Esophagus squamous epithelium (tissue), 4 donors: Measurements from ENCODE around the gene ZRSR2.

Experiments used
- CTCF ChIP-seq, 6 experiments: fragments of 450-650 bp in 4 of 6; fragments of 200-600 bp in 2 of 6; sonication (generic) in 2 of 6; IDR thresholded peaks; one replicate each; pipeline ENCODE4 v1.5.1; 2016 to 2019; ENCODE audit warnings: antibody characterized with exemption in 6 of 6, mild to moderate bottlenecking in 4 of 6, moderate library complexity in 4 of 6
- POLR2A ChIP-seq, 4 donors: fragments of 450-650 bp; IDR thresholded peaks; one replicate each; pipeline ENCODE4 v1.6.1; 2017; ENCODE audit warnings: antibody characterized with exemption in 4 of 4, mild to moderate bottlenecking in 4 of 4, moderate library complexity in 3 of 4

DNA sequence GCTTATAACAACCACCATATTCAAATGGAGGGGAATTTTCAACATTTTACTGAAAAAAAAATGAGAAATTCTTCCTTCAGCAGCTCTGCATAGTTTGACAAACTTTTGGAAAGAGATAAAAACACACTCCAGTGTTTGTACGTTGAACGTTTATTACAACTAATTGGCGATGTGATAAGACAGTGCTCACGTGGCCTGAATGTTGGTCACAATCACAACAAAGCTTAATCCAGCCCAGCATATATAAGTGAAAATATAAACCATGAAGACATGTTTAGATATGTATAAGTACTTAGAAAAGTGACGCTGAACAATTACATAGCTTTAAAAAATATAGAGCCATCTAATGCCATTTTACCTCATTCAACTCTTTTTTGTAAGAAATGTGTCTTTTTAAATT, 35.7 kb downstream of the ZRSR2 start:
- TF ChIP-seq CTCF (IDR thresholded peaks at IDR 0.05) = no peak
- no peak for TF ChIP-seq POLR2A (IDR thresholded peaks at IDR 0.05)
